Stomach smooth muscle (tissue), 2 donors: ENCODE measurements around the gene TMA16.
"Not testable (repeated sequence)": the region's sequence is repeated elsewhere in the genome, so short reads cannot be mapped to it uniquely, and the experiment has no call there.

Source experiments
- H3K27ac ChIP-seq: one replicate; pipeline ENCODE4 v1.7.0; 2013; ENCODE audit warnings: mild to moderate bottlenecking, low read length, inconsistent platforms
- H3K27me3 ChIP-seq, 2 donors: one replicate each; pipeline ENCODE4 v1.7.0; 2013; ENCODE audit warnings: low read length in 2 of 2; ENCODE audit not compliant: insufficient read depth in 2 of 2, control insufficient read depth in 1 of 2
- H3K36me3 ChIP-seq, 2 donors: one replicate each; pipeline ENCODE4 v1.7.0; 2013; ENCODE audit warnings: low read length in 2 of 2; ENCODE audit not compliant: control insufficient read depth in 2 of 2, insufficient read depth in 2 of 2
- H3K4me1 ChIP-seq: one replicate; pipeline ENCODE4 v1.7.0; 2013; ENCODE audit warnings: low read length; ENCODE audit not compliant: control insufficient read depth, insufficient read depth
- H3K4me3 ChIP-seq, 2 donors: one replicate each; pipeline ENCODE4 v1.7.0; 2013; ENCODE audit warnings: low read length in 2 of 2
- H3K9ac ChIP-seq, 2 donors: one replicate each; pipeline ENCODE4 v1.7.0; 2013; ENCODE audit warnings: low read length in 2 of 2, mild to moderate bottlenecking in 1 of 2
- H3K9me3 ChIP-seq, 2 donors: one replicate each; pipeline ENCODE4 v1.7.0; 2013; ENCODE audit warnings: low read length in 2 of 2; ENCODE audit not compliant: control insufficient read depth in 2 of 2
- donor health status: healthy.
- donor health status: Pancreatic carcinoma.

TMA16 gene

GRCh38 chr4:163494360-163495241, at the start of gene TMA16:
TMA16 (plus strand) TSS chr4:163494690; CDS start chr4:163494802, 112 bp downstream.
- no peaks in the 10 kb centered on the region for H3K36me3 ChIP-seq
- peak within 1 kb of the TSS; percentile 93 to 94 for H3K4me3 ChIP-seq
- peak within 1 kb of the TSS; percentile 86 to 87 for H3K9ac ChIP-seq
- peak within 1 kb of the TSS; percentile 62 for H3K27ac ChIP-seq
- no peaks in the 10 kb centered on the region for H3K9me3 ChIP-seq
- no peaks in the 10 kb centered on the region for H3K27me3 ChIP-seq
- no peaks in the 10 kb centered on the region for H3K4me1 ChIP-seq

- not testable (repeated sequence) for H3K36me3 ChIP-seq, H3K27ac ChIP-seq, H3K4me1 ChIP-seq, H3K9ac ChIP-seq, H3K9me3 ChIP-seq, H3K27me3 ChIP-seq, H3K4me3 ChIP-seq
Measured at GRCh38 chr4:163447023-163447422, 47.5 kb upstream of the TMA16 start.

- Histone ChIP-seq H3K4me1 (no peaks in the 10 kb centered on the region), H3K27me3 (no peaks in the 10 kb centered on the region), H3K4me3 (no peak overlapping the region), H3K9me3 (no peaks in the 10 kb centered on the region), H3K36me3 (no peaks in the 10 kb centered on the region), H3K27ac (no peak overlapping the region), H3K9ac (no peak overlapping the region)
Measured at GRCh38 chr4:163447481-163447880, 47.0 kb upstream of the TMA16 start.

- Histone ChIP-seq H3K36me3 (no peaks in the 10 kb centered on the region), H3K27ac (no peak overlapping the region), H3K9ac (no peak overlapping the region), H3K4me3 (no peak overlapping the region), H3K9me3 (no peaks in the 10 kb centered on the region), H3K27me3 (no peaks in the 10 kb centered on the region), H3K4me1 (no peaks in the 10 kb centered on the region)
Measured at GRCh38 chr4:163448540-163449203, 45.8 kb upstream of the TMA16 start.

GRCh38 chr4:163462556-163462955, 31.9 kb upstream of the TMA16 start:
- Histone ChIP-seq H3K9me3 (no peaks in the 10 kb centered on the region), H3K27me3 (no peaks in the 10 kb centered on the region), H3K4me3 (no peak overlapping the region), H3K36me3 (no peaks in the 10 kb centered on the region), H3K9ac (no peak overlapping the region), H3K4me1 (no peaks in the 10 kb centered on the region), H3K27ac (no peak overlapping the region)

- Histone ChIP-seq H3K36me3 (no peaks in the 10 kb centered on the region), H3K9ac (no peak overlapping the region), H3K4me3 (no peak overlapping the region), H3K27ac (no peak overlapping the region), H3K27me3 (no peaks in the 10 kb centered on the region), H3K4me1 (no peaks in the 10 kb centered on the region), H3K9me3 (no peaks in the 10 kb centered on the region)
Measured at GRCh38 chr4:163467082-163467770, 27.3 kb upstream of the TMA16 start.

- H3K4me1 ChIP-seq, result no peaks in the 10 kb centered on the region
- H3K27ac ChIP-seq, result no peak overlapping the region
- no peaks in the 10 kb centered on the region for H3K9me3 ChIP-seq
- H3K36me3 ChIP-seq, result no peaks in the 10 kb centered on the region
- H3K4me3 ChIP-seq, result no peak overlapping the region
- H3K27me3 ChIP-seq, result no peaks in the 10 kb centered on the region
- H3K9ac ChIP-seq, result no peak overlapping the region
Measured at GRCh38 chr4:163470391-163470790, 24.1 kb upstream of the TMA16 start.

GRCh38 chr4:163473130-163473529, 21.4 kb upstream of the TMA16 start:
- Histone ChIP-seq H3K27ac (no peak overlapping the region), H3K4me1 (no peaks in the 10 kb centered on the region), H3K9me3 (no peaks in the 10 kb centered on the region), H3K4me3 (no peak overlapping the region), H3K36me3 (no peaks in the 10 kb centered on the region), H3K27me3 (no peaks in the 10 kb centered on the region), H3K9ac (no peak overlapping the region)

GRCh38 chr4:163473576-163473975, 20.9 kb upstream of the TMA16 start, which contains the start of gene TKTL2:
TKTL2 (minus strand) TSS chr4:163473754; CDS start chr4:163473734, 20 bp downstream.
- Histone ChIP-seq H3K27ac (no peak within 1 kb of the TSS), H3K9ac (no peak within 1 kb of the TSS), H3K4me1 (no peaks in the 10 kb centered on the region), H3K4me3 (no peak within 1 kb of the TSS), H3K9me3 (no peaks in the 10 kb centered on the region), H3K27me3 (no peaks in the 10 kb centered on the region), H3K36me3 (no peaks in the 10 kb centered on the region)

- Histone ChIP-seq H3K4me1 (no peaks in the 10 kb centered on the region), H3K36me3 (no peaks in the 10 kb centered on the region), H3K9me3 (no peaks in the 10 kb centered on the region), H3K9ac (no peak overlapping the region), H3K27ac (no peak overlapping the region), H3K27me3 (no peaks in the 10 kb centered on the region), H3K4me3 (no peak overlapping the region)
Measured at GRCh38 chr4:163474027-163474426, 20.5 kb upstream of the TMA16 start.
